ENCODE measurements around the gene KMT5C.

KMT5C gene

DNA sequence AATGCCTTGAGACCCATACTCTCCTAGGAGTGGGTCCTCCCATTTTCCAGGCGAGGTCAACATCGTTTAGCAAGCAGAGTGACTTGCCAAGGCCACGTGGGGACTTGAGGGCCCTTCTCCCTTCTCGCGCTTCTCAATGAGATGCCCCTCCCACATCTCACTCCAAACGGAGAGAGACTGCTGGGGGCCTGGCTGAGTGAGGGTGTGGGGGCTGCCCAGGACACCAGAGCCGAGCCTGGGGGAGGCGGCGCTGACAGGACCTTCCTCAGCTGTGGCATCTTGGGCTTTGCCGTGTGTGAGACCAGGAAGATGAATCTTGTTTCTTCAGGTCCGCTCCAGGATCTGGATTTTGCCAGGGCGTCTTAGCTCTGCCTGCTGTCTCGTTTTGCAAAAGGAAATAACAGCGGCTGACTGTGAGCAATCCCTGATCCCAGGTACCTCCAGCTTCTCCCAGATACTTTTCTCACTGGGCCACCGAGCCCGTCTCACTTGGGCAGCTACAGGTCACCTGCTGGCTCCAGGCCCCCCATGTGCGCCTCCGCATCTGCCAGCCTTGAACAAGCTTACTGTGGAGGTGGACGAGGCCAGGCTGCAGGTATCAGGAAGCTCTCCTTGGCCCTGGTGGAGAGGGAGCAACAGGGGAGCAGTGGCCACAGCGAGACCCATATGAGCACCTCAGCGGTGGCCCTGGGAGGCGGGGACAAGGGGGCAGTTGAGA is 8.8 kb downstream of the KMT5C start:
- DNase-seq, result no peak

- peak; percentile 25 for DNase-seq
These were observed 11.1 kb downstream of the KMT5C start for GRCh38 chr19:55350620-55351315.

- no peak for DNase-seq
These were observed 12.4 kb downstream of the KMT5C start for GRCh38 chr19:55352040-55352439.

GRCh38 chr19:55352549-55353145 is 13.0 kb downstream of the KMT5C start:
- DNase-seq, result peak; percentile 38

GRCh38 chr19:55353356-55353802 is 13.7 kb downstream of the KMT5C start:
- DNase-seq, result no peak

DNA sequence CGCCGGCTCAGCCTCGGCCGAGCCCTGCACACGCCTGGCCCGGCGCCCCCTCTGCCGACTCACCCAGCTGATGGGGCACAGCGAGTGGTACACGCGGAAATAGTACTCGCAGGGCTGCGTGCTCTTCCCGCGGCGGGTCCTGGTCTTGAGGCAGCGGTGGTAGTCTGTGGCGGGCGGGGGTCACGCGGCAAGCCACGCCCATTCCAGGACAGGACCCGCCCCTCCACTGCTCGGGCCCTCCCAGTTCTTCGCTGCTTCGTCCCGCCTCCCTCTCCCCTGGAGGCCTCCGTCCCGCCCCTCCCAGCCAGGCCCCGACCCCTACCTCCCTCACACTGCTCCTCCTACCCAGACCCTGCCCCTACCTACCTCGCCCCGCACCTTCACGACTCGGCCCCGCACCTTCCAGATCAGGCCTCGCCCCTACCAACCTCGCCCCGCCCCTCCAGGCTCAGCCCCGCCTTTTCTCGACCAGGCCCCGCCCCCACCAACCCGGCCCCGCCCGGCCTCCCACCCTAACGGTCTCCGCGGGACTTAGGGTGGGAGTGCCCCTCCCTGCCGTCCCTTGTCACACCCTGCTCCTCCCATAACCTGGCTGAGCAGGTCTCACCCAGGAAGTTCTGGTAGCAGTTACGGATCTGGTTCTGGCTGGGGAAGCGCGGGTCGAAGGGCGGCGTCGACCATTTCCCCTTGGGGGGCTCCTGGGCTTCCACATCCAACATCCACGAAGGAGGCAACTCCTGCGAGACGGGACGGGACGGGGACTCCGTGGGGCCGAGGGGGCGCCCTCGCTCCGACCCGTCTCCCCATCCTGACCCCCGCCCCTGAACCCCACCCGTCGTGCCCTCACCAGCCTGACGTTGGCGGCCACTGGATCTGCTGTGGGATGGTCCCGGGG is 14.4 kb downstream of the KMT5C start:
- DNase-seq, result peak; percentile 65

- DNase-seq, result no peak
These were observed 15.1 kb downstream of the KMT5C start, which contains the start of gene COX6B2 for GRCh38 chr19:55354698-55355212. TSS of gene COX6B2 (minus strand) at chr19:55354719. CDS start at chr19:55354521, 198 bp downstream.

GRCh38 chr19:55355213-55355821 is 15.6 kb downstream of the KMT5C start:
- no peak for DNase-seq

GRCh38 chr19:55358493-55358892 is 18.8 kb downstream of the KMT5C start:
- no peak for DNase-seq

DNA sequence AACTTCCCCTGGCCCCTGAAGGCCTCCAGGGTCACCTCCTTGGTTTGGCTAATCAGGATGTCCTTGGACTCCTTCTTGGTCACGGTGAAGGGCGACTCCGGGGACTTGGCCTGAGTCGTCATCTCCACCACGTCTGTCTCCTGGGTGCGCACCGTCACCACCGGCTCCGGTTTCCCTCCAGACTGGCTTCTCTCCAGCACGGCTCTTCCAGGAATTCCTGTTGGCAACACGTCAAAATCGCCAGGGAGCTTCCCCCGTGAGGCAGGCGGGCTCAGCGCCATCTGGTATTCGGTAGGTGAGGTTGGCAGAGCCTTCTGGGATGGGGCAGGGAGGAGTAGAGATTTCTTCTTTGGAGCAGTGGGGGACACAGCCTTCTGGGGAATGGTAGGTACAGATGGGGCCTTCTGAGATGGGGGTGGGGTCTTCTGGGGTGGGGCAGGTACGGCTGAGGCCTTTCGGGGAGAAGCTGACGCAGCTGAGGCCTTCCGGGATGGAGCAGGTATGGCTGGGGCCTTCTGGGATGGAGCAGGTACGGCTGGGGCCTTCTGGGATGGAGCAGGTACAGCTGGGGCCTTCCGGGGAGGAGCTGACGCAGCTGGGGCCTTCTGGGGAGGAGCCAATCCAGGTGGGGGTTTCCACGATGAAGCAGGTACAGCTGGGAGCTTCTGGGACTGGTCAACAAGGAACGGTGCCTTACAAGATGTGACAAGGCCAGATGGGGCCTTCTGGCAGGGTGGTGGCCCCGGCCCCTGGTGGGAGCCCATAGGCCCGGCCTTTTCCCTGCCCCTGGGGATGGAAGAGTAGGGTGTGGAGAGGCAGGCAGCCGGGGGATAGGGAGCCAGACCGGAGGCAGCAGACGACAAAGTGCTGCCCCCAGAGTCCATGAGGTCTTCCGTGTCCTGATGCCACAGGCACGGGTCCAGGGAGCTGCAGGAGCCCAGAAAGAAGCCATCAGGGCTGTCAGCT is 19.6 kb downstream of the KMT5C start:
- peak; percentile 31 for DNase-seq

- no peak for DNase-seq
These were observed 21.2 kb downstream of the KMT5C start for GRCh38 chr19:55360902-55361301.

DNA sequence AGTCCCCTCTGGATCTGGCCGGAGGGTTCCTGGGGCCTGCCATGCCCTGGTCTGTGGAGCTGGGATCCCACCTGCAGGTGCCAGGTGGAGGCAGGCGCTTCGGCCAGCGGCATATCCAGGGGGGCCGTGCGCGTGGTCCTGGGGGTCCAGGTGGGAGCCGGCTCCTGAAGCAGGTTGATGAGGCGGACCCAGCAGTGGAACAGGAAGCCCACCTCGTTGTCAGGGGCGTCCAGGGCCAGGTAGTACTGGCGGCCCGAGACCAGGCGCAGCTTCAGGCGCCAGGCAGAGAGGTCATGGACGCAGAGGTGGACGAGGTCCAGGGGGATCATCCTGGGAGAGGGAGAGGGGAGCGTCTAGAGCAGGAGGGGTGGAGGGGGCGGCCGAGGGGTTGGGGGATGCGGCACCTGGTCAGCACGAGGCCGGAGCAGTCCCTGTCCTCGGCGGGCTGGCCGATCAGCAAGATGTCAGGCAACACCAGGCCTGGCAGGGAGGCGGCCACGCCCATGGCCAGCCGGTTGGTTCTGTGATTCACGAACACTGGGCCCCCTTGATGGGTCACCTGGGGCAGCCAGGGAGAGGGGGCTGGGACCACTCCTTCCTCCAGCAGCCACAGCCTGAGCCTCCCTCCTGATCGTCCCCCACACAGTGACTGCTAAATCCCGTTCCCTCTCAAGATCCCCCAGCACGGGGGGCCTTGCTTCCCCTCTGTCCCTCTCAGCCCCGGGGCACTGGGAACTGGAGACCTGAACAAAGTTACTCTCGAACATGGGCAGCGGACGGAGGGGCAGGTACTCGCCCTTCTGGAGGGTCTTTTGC is 22.7 kb downstream of the KMT5C start:
- DNase-seq, result no peak

- no peak for DNase-seq
These were observed 23.5 kb downstream of the KMT5C start, which contains the start of gene GARIN5B for GRCh38 chr19:55362990-55363716. TSS of gene GARIN5B (minus strand) at chr19:55363260. CDS start at chr19:55363066, 194 bp downstream.

- no peak for DNase-seq
These were observed 25.6 kb downstream of the KMT5C start for GRCh38 chr19:55365245-55365644.

DNA sequence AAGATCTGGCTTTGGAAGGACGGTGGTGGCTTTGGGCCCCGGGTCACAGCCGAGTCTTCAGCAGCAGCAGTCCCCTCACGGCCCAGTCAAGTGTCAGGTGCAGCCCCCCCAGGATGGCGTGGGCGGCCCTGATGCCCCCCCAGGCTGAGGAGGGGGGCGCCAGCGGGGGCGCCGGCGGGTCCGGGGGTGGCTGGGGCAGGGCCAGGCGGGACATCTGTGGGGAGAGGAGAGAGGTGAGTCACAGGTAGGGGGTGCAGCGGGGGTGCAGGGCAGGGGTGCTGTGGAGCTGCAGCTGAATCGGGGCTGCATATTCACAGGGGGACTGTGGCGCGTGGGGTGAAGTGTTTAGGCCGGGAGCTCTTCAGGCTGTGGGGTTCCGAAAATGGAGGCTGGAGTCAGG is 26.3 kb downstream of the KMT5C start:
- DNase-seq, result no peak

DNA sequence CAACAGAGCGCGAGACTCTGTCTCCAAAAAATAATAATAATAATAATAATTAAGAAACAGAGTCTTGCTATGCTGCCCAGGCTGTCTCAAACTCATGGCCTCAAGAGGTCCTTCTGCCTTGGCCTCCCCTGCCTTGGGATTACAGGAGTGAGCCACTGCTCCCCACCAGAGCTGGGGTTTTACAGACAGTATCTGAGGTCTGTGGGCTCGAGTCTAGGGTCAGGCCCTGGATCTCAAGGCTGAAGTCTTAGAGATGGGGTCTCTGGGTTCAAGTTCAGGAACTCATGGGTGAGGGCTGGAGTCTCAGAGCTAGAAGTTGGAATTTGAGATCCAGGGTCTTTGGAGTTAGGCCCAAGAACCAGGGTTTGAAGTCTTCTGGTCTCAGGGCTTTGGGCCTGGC is 27.1 kb downstream of the KMT5C start:
- DNase-seq, result no peak

DNA sequence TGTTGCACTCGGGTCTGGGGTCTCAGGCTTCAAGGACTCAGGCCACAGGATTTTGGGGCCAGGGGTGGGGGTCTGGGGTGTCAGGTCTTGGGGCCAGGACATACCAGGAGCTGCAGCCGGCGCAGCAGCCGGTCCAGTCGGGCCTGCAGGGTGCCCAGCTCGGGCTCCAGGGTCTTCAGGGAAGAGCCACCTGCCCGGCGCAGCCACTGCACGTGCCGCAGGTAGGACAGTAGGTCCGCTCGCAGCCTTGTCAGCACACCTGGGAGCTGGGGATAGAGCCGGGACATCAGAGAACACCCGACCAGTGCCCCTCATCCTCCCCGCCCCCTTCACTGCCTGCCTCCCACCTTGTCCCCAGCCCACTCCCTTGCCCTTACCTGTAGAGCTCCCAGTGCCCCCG is 28.4 kb downstream of the KMT5C start:
- peak; percentile 40 for DNase-seq

DNA sequence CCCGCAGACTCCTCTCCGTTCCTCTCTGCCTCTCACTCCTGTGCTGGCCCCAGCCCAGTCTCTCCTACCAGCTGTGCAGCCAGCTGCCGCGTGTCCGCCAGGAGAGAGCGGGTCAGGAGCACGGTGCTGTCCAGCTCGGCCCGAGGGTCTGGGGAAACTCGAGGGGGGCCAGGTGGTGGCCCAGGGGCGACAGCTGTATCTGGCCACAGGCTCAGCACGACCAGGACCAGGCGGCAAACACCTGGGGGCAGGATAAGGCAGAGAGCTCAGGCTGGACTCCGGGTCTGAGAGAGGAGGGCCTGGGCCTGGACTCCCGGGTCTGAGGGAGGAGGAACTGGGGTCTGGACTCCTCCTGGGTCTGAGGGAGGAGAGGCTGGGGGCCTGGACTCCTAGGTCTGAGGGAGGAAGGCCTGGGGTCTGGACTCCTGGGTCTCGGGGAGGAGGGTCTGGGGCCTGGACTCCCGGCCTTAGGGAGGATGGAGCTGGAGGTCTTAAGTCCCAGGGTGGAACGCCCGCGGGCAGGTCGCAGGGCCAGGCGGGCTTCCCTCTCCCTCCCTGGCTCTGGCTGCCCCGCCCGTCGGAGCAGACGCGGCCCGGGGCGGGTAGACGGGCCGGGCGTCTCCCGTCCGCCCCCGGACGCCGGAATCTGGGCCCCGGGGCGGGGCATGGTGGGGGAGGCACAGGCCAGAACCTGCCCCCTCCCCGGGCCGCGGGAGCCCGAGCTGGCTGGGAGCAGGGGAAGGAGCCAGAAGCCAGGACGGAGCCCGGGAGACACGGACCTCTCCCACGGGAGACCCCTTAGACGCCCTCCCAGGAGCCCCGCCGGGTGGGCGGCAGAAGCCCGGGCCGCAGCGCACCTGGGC is 29.3 kb downstream of the KMT5C start:
- DNase-seq, result peak; percentile 68

Data from DMS53 (cell line).